Epithelial cell of esophagus (primary cell): Measurements from ENCODE around the gene GNS.
"Not testable (repeated sequence)": the region's sequence is repeated elsewhere in the genome, so short reads cannot be mapped to it uniquely, and the experiment has no call there.

Experiments
- DNase-seq: peaks from one replicate; pipeline ENCODE4 v3.0.0; 2010; ENCODE audit warnings: low read depth
- H3K4me3 ChIP-seq: 2 replicates; pipeline ENCODE4 v1.5.1; 2011; ENCODE audit warnings: mild to moderate bottlenecking, low read length, control low read depth
- TF ChIP-seq, protein P1 (sequence below): IDR thresholded peaks from 2 replicates; pipeline ENCODE4 v1.5.1; 2011; ENCODE audit warnings: low read depth, mild to moderate bottlenecking, low read length, control low read depth, inconsistent platforms; ENCODE audit not compliant: insufficient read depth; ENCODE audit errors: missing control alignments

The GNS gene

DNA sequence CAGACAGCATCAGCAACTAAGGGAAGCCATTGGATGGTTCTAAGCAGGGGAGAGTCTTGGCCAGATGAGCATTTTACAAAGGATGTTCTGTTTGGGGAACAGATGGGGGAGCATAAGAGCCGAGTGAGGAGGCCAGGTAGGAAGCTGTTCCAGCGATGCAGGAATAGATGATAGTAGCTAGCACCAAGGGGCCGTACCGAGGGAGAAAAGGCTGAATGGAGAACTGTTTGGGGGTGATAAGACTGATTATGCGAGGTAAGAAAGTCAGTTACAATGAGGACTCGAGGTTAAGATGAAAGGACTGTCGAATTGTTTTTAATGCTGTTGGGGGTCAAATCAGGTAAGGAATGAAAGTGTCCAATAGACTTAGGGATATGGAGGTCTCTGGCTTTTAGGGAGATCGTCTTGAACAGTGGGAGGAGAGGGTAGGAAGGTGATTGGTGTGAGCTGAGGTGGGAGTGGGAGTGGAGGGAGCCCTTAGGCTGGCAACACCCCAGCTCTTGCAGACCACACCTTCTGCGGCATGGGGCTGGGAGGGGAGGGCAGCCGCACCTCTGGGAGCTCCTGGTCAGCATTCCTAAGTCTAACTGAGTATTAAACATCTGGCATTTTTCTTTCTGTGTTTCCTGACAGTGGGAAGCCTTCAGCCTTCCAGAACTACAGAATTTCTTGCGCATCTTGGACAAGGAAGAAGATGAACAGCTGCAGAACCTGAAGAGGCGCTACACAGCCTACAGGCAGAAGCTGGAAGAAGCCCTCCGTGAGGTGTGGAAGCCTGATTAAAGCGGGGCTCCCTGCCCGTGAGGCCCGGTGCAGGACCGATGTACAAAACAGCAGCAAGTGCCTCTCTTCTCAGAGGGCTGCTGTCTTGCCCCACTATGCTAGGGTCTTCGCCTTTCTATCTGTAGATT is 64.8 kb downstream of the GNS start:
- no peak for DNase-seq
- H3K4me3 ChIP-seq, result no peak overlapping the region
- TF ChIP-seq, protein P1, sequence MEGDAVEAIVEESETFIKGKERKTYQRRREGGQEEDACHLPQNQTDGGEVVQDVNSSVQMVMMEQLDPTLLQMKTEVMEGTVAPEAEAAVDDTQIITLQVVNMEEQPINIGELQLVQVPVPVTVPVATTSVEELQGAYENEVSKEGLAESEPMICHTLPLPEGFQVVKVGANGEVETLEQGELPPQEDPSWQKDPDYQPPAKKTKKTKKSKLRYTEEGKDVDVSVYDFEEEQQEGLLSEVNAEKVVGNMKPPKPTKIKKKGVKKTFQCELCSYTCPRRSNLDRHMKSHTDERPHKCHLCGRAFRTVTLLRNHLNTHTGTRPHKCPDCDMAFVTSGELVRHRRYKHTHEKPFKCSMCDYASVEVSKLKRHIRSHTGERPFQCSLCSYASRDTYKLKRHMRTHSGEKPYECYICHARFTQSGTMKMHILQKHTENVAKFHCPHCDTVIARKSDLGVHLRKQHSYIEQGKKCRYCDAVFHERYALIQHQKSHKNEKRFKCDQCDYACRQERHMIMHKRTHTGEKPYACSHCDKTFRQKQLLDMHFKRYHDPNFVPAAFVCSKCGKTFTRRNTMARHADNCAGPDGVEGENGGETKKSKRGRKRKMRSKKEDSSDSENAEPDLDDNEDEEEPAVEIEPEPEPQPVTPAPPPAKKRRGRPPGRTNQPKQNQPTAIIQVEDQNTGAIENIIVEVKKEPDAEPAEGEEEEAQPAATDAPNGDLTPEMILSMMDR, result no peak

DNA sequence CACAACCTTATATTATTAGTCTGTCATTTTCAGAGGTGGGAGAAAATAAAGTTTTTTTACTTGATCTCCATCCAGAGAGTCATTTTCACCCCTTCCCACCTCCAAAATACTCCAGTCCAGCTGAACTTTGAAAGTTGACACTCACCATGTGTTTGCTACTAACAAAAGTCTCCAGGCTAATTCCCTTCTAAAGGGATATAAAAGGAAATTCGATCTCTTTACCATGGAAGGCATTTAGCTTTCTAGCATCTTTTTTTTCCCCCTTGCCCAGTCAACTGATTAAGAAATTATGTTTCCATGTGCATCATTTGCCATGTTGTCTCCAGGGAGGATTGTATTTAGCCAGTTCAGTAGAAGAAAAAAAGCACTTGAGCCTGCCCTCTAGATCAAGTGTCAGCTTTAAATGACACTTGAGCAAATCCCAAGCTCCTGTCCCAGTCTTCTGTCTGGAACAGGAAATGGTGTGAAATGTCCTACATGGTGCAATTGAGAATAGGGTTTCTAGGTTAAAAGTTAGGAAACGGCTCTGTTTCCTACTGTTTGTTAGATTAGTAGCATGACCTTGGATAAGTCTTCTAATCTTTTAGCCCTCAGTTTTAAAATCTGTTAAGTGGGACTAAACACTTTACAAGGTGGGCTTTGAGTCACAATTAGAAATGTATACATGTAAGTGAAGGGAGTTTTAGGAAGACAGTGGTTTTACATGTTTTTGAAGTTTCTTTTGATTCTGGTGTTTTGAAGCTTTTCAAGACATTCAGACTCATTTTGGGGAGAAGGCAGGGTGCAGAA is 67.2 kb downstream of the GNS start:
- no peak for DNase-seq
- no peak overlapping the region for H3K4me3 ChIP-seq
- TF ChIP-seq, protein P1, result no peak

DNA sequence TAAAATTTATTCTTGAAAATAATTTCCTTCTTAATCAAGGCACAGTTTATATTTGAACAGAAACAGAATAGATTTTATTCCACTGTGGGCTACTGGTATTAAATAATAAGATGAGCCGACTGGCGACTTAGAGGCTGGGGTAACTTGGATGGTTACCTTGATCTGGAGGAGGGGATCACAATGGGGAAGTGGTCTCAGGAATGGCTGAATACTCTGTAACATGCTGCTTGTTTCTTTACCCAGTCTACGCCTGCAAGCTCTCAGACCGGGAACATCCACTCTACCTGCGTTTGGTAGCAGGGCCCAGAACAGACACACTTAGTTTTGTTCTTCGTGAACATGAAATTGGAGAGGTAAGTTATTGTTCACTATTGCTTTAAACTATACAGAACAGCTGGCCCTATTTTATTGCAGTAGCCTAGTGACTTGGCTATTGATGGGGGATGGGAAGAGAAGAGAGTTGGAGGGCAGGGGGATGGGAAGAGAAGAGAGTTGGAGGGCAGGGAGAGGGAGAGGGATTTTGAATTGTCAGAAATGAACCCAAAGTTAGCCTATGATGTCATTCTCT is 67.9 kb downstream of the GNS start:
- TF ChIP-seq, protein P1, result no peak
- H3K4me3 ChIP-seq, result no peak overlapping the region
- no peak for DNase-seq

DNA sequence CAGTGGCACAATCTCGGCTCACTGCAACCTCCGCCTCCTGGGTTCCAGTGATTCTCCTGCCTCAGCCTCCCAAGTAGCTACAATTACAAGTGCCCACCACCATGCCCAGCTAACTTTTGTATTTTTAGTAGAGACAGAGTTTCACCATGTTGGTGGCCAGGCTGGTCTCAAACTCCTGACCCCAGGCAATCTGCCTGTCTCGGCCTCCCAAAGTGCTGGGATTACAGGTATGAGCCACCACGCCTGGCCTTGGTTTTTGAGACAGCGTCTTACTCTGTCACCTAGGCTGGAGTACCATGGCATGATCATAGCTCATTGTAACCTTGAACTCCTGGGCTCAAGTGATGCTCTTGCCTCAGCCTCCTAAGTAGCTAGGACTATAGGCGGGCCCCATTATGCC is 69.0 kb downstream of the GNS start:
- DNase-seq, H3K4me3 ChIP-seq: not testable (repeated sequence)

DNA sequence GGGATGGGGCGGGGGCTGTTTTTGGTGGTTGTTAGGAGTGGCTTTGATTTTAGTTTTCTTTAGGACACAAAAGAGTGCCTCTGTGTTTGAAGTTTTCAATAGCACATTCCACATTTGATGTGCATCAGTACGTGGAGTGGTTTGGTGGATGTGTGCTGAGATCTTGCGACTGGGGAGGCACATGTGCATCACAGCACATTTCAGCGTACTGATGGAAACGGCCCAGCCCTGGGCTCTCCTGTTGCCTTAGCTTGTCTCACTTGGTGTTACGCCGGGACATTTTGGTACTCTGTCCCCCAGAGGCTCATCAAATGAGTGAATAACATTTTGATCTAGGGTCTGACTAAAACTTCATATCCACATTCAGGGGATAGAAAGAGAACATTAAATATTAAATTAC is 70.5 kb downstream of the GNS start:
- TF ChIP-seq, protein P1, result no peak
- no peak for DNase-seq
- no peak overlapping the region for H3K4me3 ChIP-seq

DNA sequence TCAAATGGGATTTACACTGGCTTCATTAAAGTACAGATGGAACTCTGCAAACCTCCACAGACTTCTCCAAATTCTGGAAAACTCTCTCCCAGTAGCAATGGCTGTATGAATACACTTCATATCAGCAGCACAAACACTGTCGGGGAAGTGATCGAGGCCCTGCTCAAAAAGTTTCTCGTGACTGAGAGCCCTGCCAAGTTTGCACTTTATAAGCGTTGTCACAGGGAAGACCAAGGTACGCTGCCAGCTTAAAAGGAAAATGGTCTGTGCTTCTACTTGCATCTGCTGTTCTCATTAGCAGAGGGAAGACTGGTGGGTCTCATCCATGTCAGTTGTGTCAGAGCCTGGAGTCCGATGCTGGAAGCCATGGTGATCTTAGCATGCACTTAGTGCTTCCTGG is 71.0 kb downstream of the GNS start:
- DNase-seq, result no peak
- TF ChIP-seq, protein P1, result no peak
- H3K4me3 ChIP-seq, result no peak overlapping the region

DNA sequence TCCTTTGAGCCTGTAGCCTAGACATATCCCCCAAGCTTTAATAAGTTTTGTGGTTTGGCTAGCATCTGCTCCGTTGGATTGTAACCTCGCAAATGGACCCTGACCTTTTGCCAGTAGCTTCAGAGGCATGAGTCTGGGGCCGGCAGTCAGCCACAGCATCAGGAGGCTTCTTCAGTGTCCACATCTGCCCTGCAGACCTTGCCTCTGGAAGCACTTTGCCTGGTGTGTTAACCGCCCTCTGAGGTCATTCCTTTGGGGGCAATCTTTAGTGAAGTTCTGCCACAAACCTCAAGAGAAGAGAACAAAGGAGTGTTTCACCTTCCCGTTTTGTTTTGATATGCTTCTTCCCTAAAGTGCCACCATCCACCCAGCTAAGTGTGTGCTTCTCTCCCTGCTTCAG is 71.4 kb downstream of the GNS start:
- no peak for DNase-seq
- TF ChIP-seq, protein P1, result no peak

More for the DNA sequence above, 71.4 kb downstream of the GNS start:
- H3K4me3 ChIP-seq, result no peak overlapping the region
